ENCODE data around the gene ATE1. TPM values are rescaled to one million over a fixed set of nuclear protein-coding genes. Genes with fewer than 3 reads are reported as not detected.

Gene ATE1
- total RNA-seq, 1 donor from 2014 or later: 24.9 TPM

DNA sequence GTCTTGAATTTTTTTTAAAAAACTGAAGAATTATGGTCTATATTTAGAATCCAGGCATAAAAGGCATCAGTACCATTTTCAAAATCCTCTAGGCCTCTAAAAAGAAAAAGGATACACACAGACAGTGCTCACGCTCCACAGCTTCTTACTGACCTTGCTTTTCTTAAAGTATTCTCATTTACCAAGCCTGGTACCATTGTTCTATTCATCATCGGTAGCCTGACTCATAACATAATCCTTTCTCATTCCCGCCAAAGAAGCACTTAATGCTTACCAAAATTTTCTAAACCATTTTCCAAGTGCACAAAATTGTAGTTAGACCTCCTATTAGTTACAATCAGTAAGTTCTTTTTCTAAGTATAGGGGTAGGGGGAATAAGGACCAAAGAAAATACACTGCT is 54.6 kb downstream of the ATE1 start:
- Histone ChIP-seq H3K36me3 (ENCODE audit: control insufficient read depth, insufficient read depth, low read length) (no peaks in the 10 kb centered on the region), H3K4me3 (ENCODE audit: low read depth, low read length) (no peak overlapping the region), H3K27me3 (ENCODE audit: control insufficient read depth, insufficient read depth, low read length) (no peaks in the 10 kb centered on the region)
- no peak for TF ChIP-seq CTCF (IDR thresholded peaks at IDR 0.05; ENCODE audit: insufficient read depth, low read length, poor library complexity, severe bottlenecking)
- DNase-seq (ENCODE audit: low read depth): no peak

DNA sequence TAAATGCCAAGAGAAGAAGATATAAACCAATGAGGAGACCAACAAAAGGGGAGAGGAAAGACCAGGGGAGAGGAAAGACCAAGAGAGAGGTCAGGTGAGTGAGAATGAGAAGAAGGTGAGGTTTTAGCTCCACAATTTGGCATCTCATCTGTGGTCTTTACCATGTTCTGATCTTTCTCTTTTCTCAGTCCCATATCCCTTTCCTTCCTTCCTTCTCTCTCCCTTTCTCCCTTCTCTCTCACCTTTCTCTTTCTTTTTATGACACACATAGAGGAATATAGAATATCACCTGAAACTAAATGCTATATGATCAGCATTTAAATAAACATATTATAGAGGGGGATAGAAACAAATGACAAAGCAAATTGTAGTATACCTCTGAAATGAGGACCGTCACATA is 57.4 kb downstream of the ATE1 start:
- DNase-seq (ENCODE audit: low read depth): no peak
- TF ChIP-seq CTCF (IDR thresholded peaks at IDR 0.05; ENCODE audit: insufficient read depth, low read length, poor library complexity, severe bottlenecking): no peak
- no peaks in the 10 kb centered on the region for H3K36me3 ChIP-seq (ENCODE audit: control insufficient read depth, insufficient read depth, low read length)
- H3K4me3 ChIP-seq (ENCODE audit: low read depth, low read length): no peak overlapping the region
- H3K27me3 ChIP-seq (ENCODE audit: control insufficient read depth, insufficient read depth, low read length): no peaks in the 10 kb centered on the region

- Histone ChIP-seq H3K4me3 (ENCODE audit: low read depth, low read length) (no peak overlapping the region), H3K27me3 (ENCODE audit: control insufficient read depth, insufficient read depth, low read length) (no peaks in the 10 kb centered on the region), H3K36me3 (ENCODE audit: control insufficient read depth, insufficient read depth, low read length) (no peaks in the 10 kb centered on the region)
- no peak for TF ChIP-seq CTCF (IDR thresholded peaks at IDR 0.05; ENCODE audit: insufficient read depth, low read length, poor library complexity, severe bottlenecking)
- no peak for DNase-seq (ENCODE audit: low read depth)
Measured at GRCh38 chr10:121865554-121865953, 62.3 kb downstream of the ATE1 start.

GRCh38 chr10:121864653-121865052 is 63.2 kb downstream of the ATE1 start:
- no peaks in the 10 kb centered on the region for H3K27me3 ChIP-seq (ENCODE audit: control insufficient read depth, insufficient read depth, low read length)
- TF ChIP-seq CTCF (IDR thresholded peaks at IDR 0.05; ENCODE audit: insufficient read depth, low read length, poor library complexity, severe bottlenecking): no peak

DNA sequence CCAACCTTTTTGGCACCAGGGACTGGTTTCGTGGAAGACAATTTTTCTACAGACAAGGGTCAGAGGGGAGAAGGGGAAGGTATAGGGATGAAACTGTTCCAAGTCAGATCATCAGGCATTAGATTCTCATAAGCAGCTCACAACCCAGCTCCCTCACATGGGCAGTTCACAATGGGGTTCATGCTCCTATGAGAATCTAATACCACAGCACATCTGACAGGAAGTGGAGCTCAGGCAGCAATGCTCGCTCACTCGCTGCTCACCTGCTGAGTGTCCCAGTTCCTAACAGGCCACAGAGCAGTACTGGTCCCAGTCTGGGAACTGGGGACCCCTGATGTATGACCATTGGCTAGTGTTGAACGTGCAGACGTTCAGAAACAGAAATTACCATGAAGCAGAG is 63.7 kb downstream of the ATE1 start:
- Histone ChIP-seq H3K36me3 (ENCODE audit: control insufficient read depth, insufficient read depth, low read length) (no peaks in the 10 kb centered on the region), H3K27me3 (ENCODE audit: control insufficient read depth, insufficient read depth, low read length) (no peaks in the 10 kb centered on the region), H3K4me3 (ENCODE audit: low read depth, low read length) (no peak overlapping the region)
- DNase-seq (ENCODE audit: low read depth): no peak
- no peak for TF ChIP-seq CTCF (IDR thresholded peaks at IDR 0.05; ENCODE audit: insufficient read depth, low read length, poor library complexity, severe bottlenecking)

More at GRCh38 chr10:121864653-121865052, 63.2 kb downstream of the ATE1 start:
- Histone ChIP-seq H3K4me3 (ENCODE audit: low read depth, low read length) (no peak overlapping the region), H3K36me3 (ENCODE audit: control insufficient read depth, insufficient read depth, low read length) (no peaks in the 10 kb centered on the region)
- no peak for DNase-seq (ENCODE audit: low read depth)

- H3K36me3 ChIP-seq (ENCODE audit: control insufficient read depth, insufficient read depth, low read length): no peaks in the 10 kb centered on the region
- no peak overlapping the region for H3K4me3 ChIP-seq (ENCODE audit: low read depth, low read length)
- DNase-seq (ENCODE audit: low read depth): no peak
- no peaks in the 10 kb centered on the region for H3K27me3 ChIP-seq (ENCODE audit: control insufficient read depth, insufficient read depth, low read length)
- no peak for TF ChIP-seq CTCF (IDR thresholded peaks at IDR 0.05; ENCODE audit: insufficient read depth, low read length, poor library complexity, severe bottlenecking)
Measured at GRCh38 chr10:121862649-121863048, 65.2 kb downstream of the ATE1 start.

Measured in kidney epithelial cell (primary cell).